ENCODE measurements around the gene CRISP3.
A peak's percentile ranks its signal among the peaks of the same experiment; 100 is the strongest.
"Not testable (repeated sequence)": the region's sequence is repeated elsewhere in the genome, so short reads cannot be mapped to it uniquely, and the experiment has no call there.

Gene CRISP3

GRCh38 chr6:49744259-49744658, at the start of gene CRISP3:
CRISP3 (minus strand) TSS chr6:49744388; CDS start chr6:49744367, 21 bp downstream.
- DNase-seq (ENCODE audit: low read depth, low spot score) = no peak

GRCh38 chr6:49790341-49790740, 46.2 kb upstream of the CRISP3 start:
- no peak for DNase-seq (ENCODE audit: low read depth, low spot score)

- peak; percentile 94 for DNase-seq (ENCODE audit: low read depth, low spot score)
These were observed 43.0 kb upstream of the CRISP3 start, which contains the start of gene PGK2 for GRCh38 chr6:49787176-49787575. PGK2 (minus strand) TSS chr6:49787285; CDS start chr6:49787187, 98 bp downstream.

- no peak for DNase-seq (ENCODE audit: low read depth, low spot score)
These were observed 40.1 kb upstream of the CRISP3 start for GRCh38 chr6:49784272-49784671.

- no peak for DNase-seq (ENCODE audit: low read depth, low spot score)
These were observed 38.5 kb upstream of the CRISP3 start for GRCh38 chr6:49782725-49783124.

GRCh38 chr6:49782293-49782692, 38.1 kb upstream of the CRISP3 start:
- DNase-seq (ENCODE audit: low read depth, low spot score) = no peak

- DNase-seq (ENCODE audit: low read depth, low spot score) = no peak
These were observed 32.3 kb upstream of the CRISP3 start for GRCh38 chr6:49776444-49776843.

- no peak for DNase-seq (ENCODE audit: low read depth, low spot score)
These were observed 30.9 kb upstream of the CRISP3 start for GRCh38 chr6:49775043-49775442.

GRCh38 chr6:49772285-49772684, 28.1 kb upstream of the CRISP3 start:
- no peak for DNase-seq (ENCODE audit: low read depth, low spot score)

GRCh38 chr6:49766762-49767161, 22.6 kb upstream of the CRISP3 start:
- no peak for DNase-seq (ENCODE audit: low read depth, low spot score)

GRCh38 chr6:49764571-49765236, 20.5 kb upstream of the CRISP3 start:
- DNase-seq (ENCODE audit: low read depth, low spot score) = no peak

- no peak for DNase-seq (ENCODE audit: low read depth, low spot score)
These were observed 759 bp downstream of the CRISP3 start for GRCh38 chr6:49743429-49743828.

- DNase-seq (ENCODE audit: low read depth, low spot score) = no peak
These were observed 4.8 kb downstream of the CRISP3 start for GRCh38 chr6:49739423-49739822.

GRCh38 chr6:49736017-49736508, 8.1 kb downstream of the CRISP3 start:
- DNase-seq (ENCODE audit: low read depth, low spot score) = no peak

- DNase-seq (ENCODE audit: low read depth, low spot score) = no peak
These were observed 10.5 kb downstream of the CRISP3 start for GRCh38 chr6:49733680-49734079.

- no peak for DNase-seq (ENCODE audit: low read depth, low spot score)
These were observed 11.4 kb downstream of the CRISP3 start for GRCh38 chr6:49732781-49733180.

- no peak for DNase-seq (ENCODE audit: low read depth, low spot score)
These were observed 13.9 kb downstream of the CRISP3 start for GRCh38 chr6:49730251-49730650.

- DNase-seq (ENCODE audit: low read depth, low spot score) = not testable (repeated sequence)
These were observed 20.3 kb downstream of the CRISP3 start for GRCh38 chr6:49723917-49724316.

- no peak for DNase-seq (ENCODE audit: low read depth, low spot score)
These were observed 22.9 kb downstream of the CRISP3 start for GRCh38 chr6:49721297-49721696.

- no peak for DNase-seq (ENCODE audit: low read depth, low spot score)
These were observed 23.8 kb downstream of the CRISP3 start for GRCh38 chr6:49720372-49720771.

- DNase-seq (ENCODE audit: low read depth, low spot score) = no peak
These were observed 30.8 kb downstream of the CRISP3 start, which contains the start of gene CRISP2 for GRCh38 chr6:49713346-49713745. CRISP2 (minus strand) TSS chr6:49713543; CDS start chr6:49709196, 4,347 bp downstream.

GRCh38 chr6:49698478-49698877, 45.7 kb downstream of the CRISP3 start:
- no peak for DNase-seq (ENCODE audit: low read depth, low spot score)

- no peak for DNase-seq (ENCODE audit: low read depth, low spot score)
These were observed 50.7 kb downstream of the CRISP3 start for GRCh38 chr6:49693512-49693911.

- no peak for DNase-seq (ENCODE audit: low read depth, low spot score)
These were observed 51.7 kb downstream of the CRISP3 start for GRCh38 chr6:49692534-49692933.

Data from iPS DF 19.7 (cell line).